GM12878 (cell line): ENCODE data around the gene AP3B1. TPM values are rescaled to one million over a fixed set of nuclear protein-coding genes. Genes with fewer than 3 reads are reported as not detected.

Experiments
- ATAC-seq: fragments of 200-7000 bp; cut with Tn5 transposase; 3 replicates; pipeline ENCODE4 v1.9.1; 2020; ENCODE audit warnings: mild to moderate bottlenecking, moderate library complexity
- BruUV-seq: library from RNA; stranded (reverse); fragments of 400-500 nt; replicated peaks from 2 replicates; lab custom pipeline; 2021; lab: Mats Ljungman, UMichigan
- CTCF ChIA-PET: fragments of 300-600 bp; sonication (Branson Sonifier 250); formaldehyde crosslinking; extraction: SDS; loops from one replicate; lab custom pipeline; 2021; ENCODE audit warnings: inconsistent platforms; lab: Yijun Ruan, JAX
- POLR2A ChIA-PET: fragments of 350-600 bp; formaldehyde crosslinking; extraction: SDS; loops from one replicate; lab custom pipeline; 2021; ENCODE audit warnings: inconsistent platforms; lab: Charles Lee
- RAD21 ChIA-PET: fragments of 300-600 bp; sonication (Branson Sonifier 250); formaldehyde crosslinking; loops from one replicate; lab custom pipeline; 2023; ENCODE audit warnings: antibody characterized with exemption; ENCODE audit not compliant: unreplicated experiment; lab: Charles Lee
- SMC1A ChIA-PET: fragments of 300-600 bp; sonication (Branson Sonifier 250); formaldehyde crosslinking; loops from one replicate; lab custom pipeline; 2023; ENCODE audit not compliant: unreplicated experiment, uncharacterized antibody; lab: Charles Lee
- DNase-seq: peaks from one replicate; pipeline ENCODE4 v3.0.0-alpha.2; 2011; ENCODE audit warnings: low read depth, low spot score
- FAIRE-seq: peaks from 3 replicates; lab custom pipeline; 2011; peaks lifted over from hg19 to GRCh38; lab: Jason Lieb, UNC
- H2AFZ ChIP-seq: 2 replicates; pipeline ENCODE4 v1.6.0; 2011; ENCODE audit warnings: low read depth, low read length, control low read depth; ENCODE audit not compliant: control insufficient read depth
- H3K27ac ChIP-seq: 2 replicates; pipeline ENCODE4 v1.5.1; 2011; ENCODE audit warnings: control low read depth; ENCODE audit not compliant: control insufficient read depth, insufficient read depth
- H3K27me3 ChIP-seq, 2 experiments: replicated peaks in 1 of 2; 2 replicates each; pipeline versions ENCODE4 v1.6.0 to v1.6.1; 2011; ENCODE audit warnings: low read length in 1 of 2; ENCODE audit not compliant: control insufficient read depth in 2 of 2, insufficient read depth in 2 of 2
- H3K36me3 ChIP-seq, 2 experiments: 2 replicates each; pipeline ENCODE4 v1.5.1; 2011; ENCODE audit warnings: low read length in 1 of 2; ENCODE audit not compliant: control insufficient read depth in 2 of 2, insufficient read depth in 2 of 2
- H3K4me1 ChIP-seq: 2 replicates; pipeline ENCODE4 v1.6.1; 2011; ENCODE audit warnings: mild to moderate bottlenecking, low read length, moderate library complexity, mixed read lengths; ENCODE audit not compliant: control insufficient read depth, insufficient read depth
- H3K4me2 ChIP-seq: 2 replicates; pipeline ENCODE4 v1.6.0; 2011; ENCODE audit warnings: control low read depth; ENCODE audit not compliant: control insufficient read depth, insufficient read depth
- H3K4me3 ChIP-seq: fragments of 200-600 bp; sonication (generic); 2 replicates; pipeline ENCODE4 v1.5.1; 2016
- H3K79me2 ChIP-seq: 2 replicates; pipeline ENCODE4 v1.6.0; 2011; ENCODE audit warnings: low read length; ENCODE audit not compliant: control insufficient read depth, insufficient read depth
- H3K9ac ChIP-seq: 2 replicates; pipeline ENCODE4 v1.8.0; 2011; ENCODE audit warnings: low read length, control low read depth, mixed read lengths; ENCODE audit not compliant: control insufficient read depth, insufficient read depth
- H3K9me3 ChIP-seq: replicated peaks from 3 replicates; pipeline ENCODE4 v1.5.1; 2011; ENCODE audit warnings: mild to moderate bottlenecking, low read length; ENCODE audit not compliant: control insufficient read depth, insufficient read depth
- H4K20me1 ChIP-seq: 2 replicates; pipeline ENCODE4 v1.6.0; 2011; ENCODE audit not compliant: control insufficient read depth, insufficient read depth
- BCLAF1 ChIP-seq: fragments of 450-650 bp; IDR thresholded peaks from 2 replicates; pipeline ENCODE4 v1.6.1; 2017; ENCODE audit warnings: antibody characterized with exemption, mild to moderate bottlenecking, moderate library complexity
- CREM ChIP-seq: IDR thresholded peaks from 2 replicates; pipeline ENCODE4 v1.6.1; 2014; ENCODE audit warnings: antibody characterized with exemption, low read depth
- ETV6 ChIP-seq, 2 experiments: fragments of 450-650 bp in 1 of 2; IDR thresholded peaks in 1 of 2; conservative IDR thresholded peaks in 1 of 2; 2 replicates each; pipeline ENCODE4 v1.6.1; 2014; ENCODE audit warnings: antibody characterized with exemption in 1 of 2, borderline replicate concordance in 1 of 2, low read depth in 1 of 2, mild to moderate bottlenecking in 1 of 2, moderate library complexity in 1 of 2
- IRF3 ChIP-seq: fragments of 450-650 bp; IDR thresholded peaks from 2 replicates; pipeline ENCODE4 v1.6.1; 2014; ENCODE audit warnings: mild to moderate bottlenecking
- NKRF ChIP-seq: fragments of 450-650 bp; conservative IDR thresholded peaks from 2 replicates; pipeline ENCODE4 v1.6.1; 2017; ENCODE audit warnings: mild to moderate bottlenecking, moderate library complexity
- NR2F1 ChIP-seq: fragments of 450-650 bp; conservative IDR thresholded peaks from 2 replicates; pipeline ENCODE4 v1.6.1; 2017; ENCODE audit warnings: mild to moderate bottlenecking
- POU2F2 ChIP-seq: IDR thresholded peaks from 3 replicates; pipeline ENCODE4 v1.6.1; 2011; ENCODE audit warnings: low read depth, mild to moderate bottlenecking, low read length, borderline replicate concordance
- SIX5 ChIP-seq: IDR thresholded peaks from 2 replicates; pipeline ENCODE4 v1.6.1; 2011; ENCODE audit warnings: mild to moderate bottlenecking, low read depth, low read length, moderate library complexity; ENCODE audit not compliant: severe bottlenecking
- SMC3 ChIP-seq: IDR thresholded peaks from 2 replicates; pipeline ENCODE4 v1.6.1; 2011; ENCODE audit warnings: low read length, improper control_type of control experiment, borderline replicate concordance
- TARDBP ChIP-seq: IDR thresholded peaks from 2 replicates; pipeline ENCODE4 v1.6.1; 2016; ENCODE audit warnings: borderline replicate concordance
- TCF12 ChIP-seq: IDR thresholded peaks from 2 replicates; pipeline ENCODE4 v1.6.1; 2011; ENCODE audit warnings: low read depth, mild to moderate bottlenecking, low read length
- ZNF384 ChIP-seq: IDR thresholded peaks from 2 replicates; pipeline ENCODE4 v1.6.1; 2012; ENCODE audit warnings: low read depth, mild to moderate bottlenecking, low read length, improper control_type of control experiment, borderline replicate concordance
- WGBS: methylation state at CpG from one replicate; pipeline ENCODE4 v1.1.6; 2016; ENCODE audit warnings: low lambda C conversion rate; ENCODE audit not compliant: insufficient replicate concordance, insufficient coverage; ENCODE audit errors: missing lambda C conversion rate; 5-methylcytosine and 5-hydroxymethylcytosine counted together
- in situ Hi-C: fragments of 300-500 bp; cut with MboI; formaldehyde crosslinking; loops from 9 replicates; pipeline ENCODE4 v1.14.3; 2018; ENCODE audit warnings: mixed read lengths
- intact Hi-C: fragments of 100-400 bp; cut with micrococcal nuclease; formaldehyde crosslinking; loops from one replicate; pipeline ENCODE4 v1.14.2; 2022; ENCODE audit not compliant: unreplicated experiment
- polyA plus RNA-seq, 11 experiments: library from polyadenylated mRNA; depleted of rRNA in 4 of 11; unstranded in 6 of 11; stranded (reverse) in 5 of 11; fragments of >200 nt; fragmentation: Nextera tagmentation in 4 of 11; fragmentation: Illumina TruSeq in 1 of 11; extraction: Ambion mirVana in 4 of 11; extraction: Trizol in 1 of 11; gene quantifications; 1 replicate in 1 of 11; 2 replicates in 10 of 11; pipeline versions ENCODE4 v1.2.1 to v1.2.3, GENCODE V29; 2011 to 2016; ENCODE audit warnings: inconsistent platforms in 2 of 11, missing spikeins in 2 of 11, low read depth in 1 of 11
- total RNA-seq, 4 experiments: library from RNA; depleted of rRNA in 3 of 4; stranded (reverse); fragments of >200 nt in 3 of 4; fragmentation: Illumina TruSeq in 1 of 4; extraction: Trizol in 1 of 4; gene quantifications; 2 replicates each; pipeline versions ENCODE4 v1.2.1 to v1.2.3, GENCODE V29; 2013 to 2021
- TF ChIP-seq, protein P1 (sequence below): fragments of 450-650 bp; IDR thresholded peaks from 2 replicates; pipeline ENCODE4 v1.6.1; 2017; ENCODE audit warnings: borderline replicate concordance

Gene AP3B1
- total and polyA plus RNA-seq, 10 of the 15 experiments (the other 5 are each of a cell fraction or from before 2014, with no cell fraction given): 30.9 to 70.8 (median 46.0) TPM

DNA sequence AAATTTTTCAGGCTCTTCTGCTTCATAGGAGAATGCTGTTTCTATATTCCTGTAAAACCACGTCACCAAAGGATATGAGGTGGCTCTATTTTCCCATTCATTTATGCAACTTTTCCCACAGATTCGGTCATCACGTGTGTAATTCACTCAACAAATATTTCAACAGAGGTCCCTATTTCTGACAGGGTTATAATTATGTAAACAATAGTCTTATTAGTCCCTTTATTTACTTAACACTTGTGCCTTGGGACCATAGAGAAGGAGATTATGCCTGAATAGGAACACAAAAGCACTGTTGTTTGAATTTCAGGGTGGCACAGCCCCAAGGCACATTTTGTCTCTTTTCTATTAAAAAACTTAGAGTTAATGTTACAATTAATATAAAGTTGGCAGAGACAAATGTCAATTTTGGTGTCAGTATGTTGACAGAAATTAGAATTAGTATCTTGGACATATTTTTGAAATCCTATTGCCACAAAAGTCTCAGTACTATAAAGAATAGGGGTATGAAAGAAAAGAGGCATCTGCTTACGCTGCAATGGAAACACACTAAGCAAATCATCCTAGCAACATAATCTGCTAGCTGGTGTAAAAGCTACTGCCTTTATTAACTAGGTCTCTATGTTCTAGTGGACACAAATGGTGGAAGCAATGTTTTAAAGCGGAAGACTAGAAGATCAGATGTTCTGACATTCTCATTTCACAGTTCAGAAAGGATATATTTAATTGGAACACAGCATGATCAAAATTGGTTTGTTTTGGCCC, 289.3 kb downstream of the AP3B1 start:
- H3K27me3 ChIP-seq: no peaks in the 10 kb centered on the region
- H3K9me3 ChIP-seq: no peaks in the 10 kb centered on the region
- no TSS peak for BruUV-seq
- ChIA-PET POLR2A (no interaction called here), CTCF (interaction anchor here (1.5 kb wide), 1 partner anchor 10 kb away, joined by 4 read pairs; no protein-coding TSS in a partner anchor), SMC1A (interaction anchor here (1.0 to 3.3 kb wide), 2 partner anchors 125 to 358 kb away, joined by 4 to 11 read pairs; no protein-coding TSS in a partner anchor), RAD21 (no interaction called here)
- no peaks in the 10 kb centered on the region for H3K79me2 ChIP-seq
- in situ Hi-C loops: no loop called here
- no peak overlapping the region for H3K4me2 ChIP-seq
- WGBS: 85% methylated on average over 5 of the region's 5 CpGs
- H4K20me1 ChIP-seq: no peaks in the 10 kb centered on the region
- no peak overlapping the region for H3K27ac ChIP-seq
- intact Hi-C loops: loop anchor here (5.0 kb wide), 1 partner anchor 358 kb away; no protein-coding TSS in a partner anchor
- ATAC-seq: no peak
- no peak overlapping the region for H3K4me3 ChIP-seq
- H3K9ac ChIP-seq: no peak overlapping the region
- FAIRE-seq: no peak
- no peaks in the 10 kb centered on the region; a peak in 1 of 4 replicates for H3K36me3 ChIP-seq
- no peak overlapping the region for H2AFZ ChIP-seq
- peaks cover 3% of the 10 kb centered on the region; the same call in 1 of the 2 replicates for H3K4me1 ChIP-seq
- DNase-seq: no peak
- TF ChIP-seq POU2F2 (no peak), ETV6 (conservative IDR thresholded peaks at IDR 0.05 in 1 of 2, IDR thresholded peaks at IDR 0.05 in 1 of 2; ENCODE audit: borderline replicate concordance in 1 of 2, low read depth in 1 of 2) (no peak), SMC3 (no peak), NR2F1 (no peak), ZNF384 (no peak), TCF12 (no peak), NKRF (no peak), CREM (no peak), IRF3 (no peak), BCLAF1 (no peak), TARDBP (no peak), SIX5 (no peak)
- TF ChIP-seq, protein P1, sequence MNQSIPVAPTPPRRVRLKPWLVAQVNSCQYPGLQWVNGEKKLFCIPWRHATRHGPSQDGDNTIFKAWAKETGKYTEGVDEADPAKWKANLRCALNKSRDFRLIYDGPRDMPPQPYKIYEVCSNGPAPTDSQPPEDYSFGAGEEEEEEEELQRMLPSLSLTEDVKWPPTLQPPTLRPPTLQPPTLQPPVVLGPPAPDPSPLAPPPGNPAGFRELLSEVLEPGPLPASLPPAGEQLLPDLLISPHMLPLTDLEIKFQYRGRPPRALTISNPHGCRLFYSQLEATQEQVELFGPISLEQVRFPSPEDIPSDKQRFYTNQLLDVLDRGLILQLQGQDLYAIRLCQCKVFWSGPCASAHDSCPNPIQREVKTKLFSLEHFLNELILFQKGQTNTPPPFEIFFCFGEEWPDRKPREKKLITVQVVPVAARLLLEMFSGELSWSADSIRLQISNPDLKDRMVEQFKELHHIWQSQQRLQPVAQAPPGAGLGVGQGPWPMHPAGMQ: no peak
